ENCODE data around the gene PTPRO.

GRCh38 chr12:15299947-15300346, 22.4 kb upstream of the PTPRO start:
- TF ChIP-seq, protein P1, sequence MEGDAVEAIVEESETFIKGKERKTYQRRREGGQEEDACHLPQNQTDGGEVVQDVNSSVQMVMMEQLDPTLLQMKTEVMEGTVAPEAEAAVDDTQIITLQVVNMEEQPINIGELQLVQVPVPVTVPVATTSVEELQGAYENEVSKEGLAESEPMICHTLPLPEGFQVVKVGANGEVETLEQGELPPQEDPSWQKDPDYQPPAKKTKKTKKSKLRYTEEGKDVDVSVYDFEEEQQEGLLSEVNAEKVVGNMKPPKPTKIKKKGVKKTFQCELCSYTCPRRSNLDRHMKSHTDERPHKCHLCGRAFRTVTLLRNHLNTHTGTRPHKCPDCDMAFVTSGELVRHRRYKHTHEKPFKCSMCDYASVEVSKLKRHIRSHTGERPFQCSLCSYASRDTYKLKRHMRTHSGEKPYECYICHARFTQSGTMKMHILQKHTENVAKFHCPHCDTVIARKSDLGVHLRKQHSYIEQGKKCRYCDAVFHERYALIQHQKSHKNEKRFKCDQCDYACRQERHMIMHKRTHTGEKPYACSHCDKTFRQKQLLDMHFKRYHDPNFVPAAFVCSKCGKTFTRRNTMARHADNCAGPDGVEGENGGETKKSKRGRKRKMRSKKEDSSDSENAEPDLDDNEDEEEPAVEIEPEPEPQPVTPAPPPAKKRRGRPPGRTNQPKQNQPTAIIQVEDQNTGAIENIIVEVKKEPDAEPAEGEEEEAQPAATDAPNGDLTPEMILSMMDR (IDR thresholded peaks at IDR 0.05; ENCODE audit: low read depth, low read length) = no peak
- no peak for TF ChIP-seq EZH2phosphoT487 (IDR thresholded peaks at IDR 0.05; ENCODE audit: low read depth)
